Heart left ventricle (tissue), 16 donors: Measurements from ENCODE around the gene ZBTB45. TPM values are rescaled to one million over a fixed set of nuclear protein-coding genes. Genes with fewer than 3 reads are reported as not detected.
"Not testable (repeated sequence)": the region's sequence is repeated elsewhere in the genome, so short reads cannot be mapped to it uniquely, and the experiment has no call there.

Source experiments
- ATAC-seq, 4 donors: fragments of 200-7000 bp; cut with Tn5 transposase; one replicate each; pipeline ENCODE4 v1.9.1; 2020 to 2022; ENCODE audit warnings: moderate library complexity in 4 of 4, mild to moderate bottlenecking in 3 of 4, moderate number of reproducible peaks in 1 of 4
- DNase-seq, 5 donors: peaks; one replicate each; pipeline ENCODE4 v3.0.0-alpha.2; 2020
- H3K27ac ChIP-seq, 12 donors: fragments of 200-600 bp; sonication (generic) in 4 of 12; one replicate each; pipeline versions ENCODE4 v1.5.0 to v1.8.0; 2016 to 2022; ENCODE audit warnings: mild to moderate bottlenecking in 2 of 12
- H3K27me3 ChIP-seq, 9 donors: fragments of 200-600 bp; sonication (generic) in 2 of 9; one replicate each; pipeline versions ENCODE4 v1.5.1 to v1.8.0; 2016 to 2022; ENCODE audit warnings: mild to moderate bottlenecking in 3 of 9
- H3K36me3 ChIP-seq, 9 donors: fragments of 200-600 bp; sonication (generic) in 2 of 9; one replicate each; pipeline versions ENCODE4 v1.5.0 to v1.8.0; 2018 to 2022; ENCODE audit warnings: mild to moderate bottlenecking in 2 of 9
- H3K4me1 ChIP-seq, 12 donors: fragments of 200-600 bp; sonication (generic) in 4 of 12; one replicate each; pipeline versions ENCODE4 v1.5.0 to v1.8.0; 2016 to 2022; ENCODE audit warnings: mild to moderate bottlenecking in 3 of 12
- H3K4me3 ChIP-seq, 12 donors: fragments of 200-600 bp; sonication (generic) in 4 of 12; one replicate each; pipeline versions ENCODE4 v1.5.0 to v1.8.0; 2017 to 2022; ENCODE audit warnings: mild to moderate bottlenecking in 9 of 12, moderate library complexity in 4 of 12
- H3K9me3 ChIP-seq, 12 donors: fragments of 200-600 bp; sonication (generic) in 4 of 12; one replicate each; pipeline versions ENCODE4 v1.5.0 to v1.8.0; 2016 to 2022; ENCODE audit warnings: mild to moderate bottlenecking in 1 of 12
- CTCF ChIP-seq, 12 donors: fragments of 200-600 bp; sonication (generic) in 4 of 12; IDR thresholded peaks; one replicate each; pipeline versions ENCODE4 v1.5.0 to v1.8.0; 2018 to 2022; ENCODE audit warnings: antibody characterized with exemption in 12 of 12, mild to moderate bottlenecking in 5 of 12
- POLR2A ChIP-seq, 2 donors: fragments of 450-650 bp; IDR thresholded peaks; one replicate each; pipeline ENCODE4 v1.6.1; 2017; ENCODE audit warnings: antibody characterized with exemption in 2 of 2, mild to moderate bottlenecking in 2 of 2, moderate library complexity in 2 of 2
- WGBS, 4 donors: extraction: QIAGEN DNeasy Blood & Tissue Kit in 2 of 4; methylation state at CpG; one replicate each; pipeline versions ENCODE4 v1.1.5 to v1.1.7; 2013 to 2018; 5-methylcytosine and 5-hydroxymethylcytosine counted together
- intact Hi-C, 10 donors: fragments of 100-400 bp; cut with DNase I; formaldehyde crosslinking; loops; one replicate each; pipeline versions ENCODE4 v1.11.1 to v1.14.2; 2022
- polyA plus RNA-seq, 2 donors: library from polyadenylated mRNA; stranded (reverse); fragments of 200-250 nt; gene quantifications; one replicate each; pipeline ENCODE4 v1.2.3, GENCODE V29; 2013
- total RNA-seq, 9 donors: library from RNA; depleted of rRNA in 2 of 9; stranded (reverse); fragments of >200 nt in 2 of 9; fragmentation: NEBNext Ultra II Directional in 3 of 9; extraction: Animal tissue kit (Norgen Biotek cat#: 25700) in 3 of 9; gene quantifications; one replicate each; pipeline versions ENCODE4 v1.1.0 to v1.2.4, GENCODE V29; 2016 to 2023
- donor health status: ischemic (EF 13 %, LVEDD 7.1; RV severe dilation, severe dysfunction).
- donor health status: healthy with polysubstance abuse.
- donor health status: DM: no; HTN: yes; CAD: no.
- donor health status: DM: no; HTN: no; CAD: no.
- donor health status: ischemic (EF 25% LVEDD 6.9; RV normal size, moderate dysfunction).
- donor health status: ischemic (EF 25% LVEDD 5.7; RV mildly dilated, moderate dysfunction).
- donor health status: healthy.
- donor health status: DM: yes; HTN: yes; CAD: no.
- donor health status: ischemic (EF 35%, LVEDD 5.7; RV mildly dilated, moderate dysfunction).
- donor health status: nonischemic (EF 11% LVEDD 7.7; RV severe dilation, severe dysfunction).
- donor health status: DM: yes; HTN: yes; CAD: no.
- donor health status: PGD.
- donor health status: ischemic (EF 29% LVEDD 5.4; RV normal size, mild dysfunction).
- donor health status: nonischemic (EF 23%, LVEDD 6.1; RV moderate dilation, normal function).

Gene ZBTB45
- total and polyA plus RNA-seq, 11 donors, result 6.9 to 13.4 (median 10.4) TPM

- Histone ChIP-seq H3K36me3 (peaks cover 0 to 44% (median 34%) of the 10 kb centered on the region in 9 donors), H3K9me3 (no peaks in the 10 kb centered on the region), H3K27me3 (no peaks in the 10 kb centered on the region), H3K27ac (no peak overlapping the region), H3K4me3 (no peak overlapping the region), H3K4me1 (peaks cover 0 to 25% (median 14%) of the 10 kb centered on the region in 12 donors)
- TF ChIP-seq POLR2A (IDR thresholded peaks at IDR 0.05), result no peak
- no peak for TF ChIP-seq CTCF (IDR thresholded peaks at IDR 0.05)
- intact Hi-C loops, result no loop called here
- DNase-seq (no peak), ATAC-seq (no peak)
Measured at GRCh38 chr19:58473775-58474174, 45.8 kb downstream of the ZBTB45 start.

- H3K4me1 ChIP-seq, result peaks cover 1 to 28% (median 17%) of the 10 kb centered on the region in 12 donors
- intact Hi-C loops, result no loop called here
- H3K27me3 ChIP-seq, result no peaks in the 10 kb centered on the region
- no peak overlapping the region for H3K4me3 ChIP-seq
- WGBS, 4 donors, result 94 to 96% (median 95%) methylated on average over 14 to 39 of the region's 39 CpGs
- no peak for TF ChIP-seq POLR2A (IDR thresholded peaks at IDR 0.05)
- no peak for TF ChIP-seq CTCF (IDR thresholded peaks at IDR 0.05)
- H3K36me3 ChIP-seq, result peaks cover 0 to 42% (median 34%) of the 10 kb centered on the region in 9 donors
- no peaks in the 10 kb centered on the region for H3K9me3 ChIP-seq
- ATAC-seq (no peak), DNase-seq (no peak)
- H3K27ac ChIP-seq, result no peak overlapping the region
Measured at GRCh38 chr19:58471736-58472135, 47.9 kb downstream of the ZBTB45 start.

GRCh38 chr19:58470837-58471543 is 48.6 kb downstream of the ZBTB45 start:
- 94 to 96% (median 94%) methylated on average over 14 to 41 of the region's 53 CpGs for WGBS, 4 donors
- H3K27ac ChIP-seq, H3K4me3 ChIP-seq, DNase-seq, ATAC-seq, H3K9me3 ChIP-seq, H3K27me3 ChIP-seq, intact Hi-C loops: not testable (repeated sequence)
- Histone ChIP-seq H3K36me3 (peaks cover 0 to 42% (median 34%) of the 10 kb centered on the region in 9 donors), H3K4me1 (peaks cover 4 to 28% (median 18%) of the 10 kb centered on the region in 12 donors)

GRCh38 chr19:58469241-58470013 is 50.2 kb downstream of the ZBTB45 start:
- no peaks in the 10 kb centered on the region for H3K9me3 ChIP-seq
- H3K4me3 ChIP-seq, result no peak overlapping the region
- ATAC-seq, result no peak
- intact Hi-C loops, result no loop called here
- peaks cover 4 to 17% (median 13%) of the 10 kb centered on the region in 12 donors for H3K4me1 ChIP-seq
- H3K36me3 ChIP-seq, result peaks cover 0 to 42% (median 34%) of the 10 kb centered on the region in 9 donors
- no peak overlapping the region for H3K27ac ChIP-seq
- WGBS, 4 donors, result 92 to 95% (median 93%) methylated on average over 13 to 17 of the region's 17 CpGs
- TF ChIP-seq POLR2A (IDR thresholded peaks at IDR 0.05) (no peak), CTCF (IDR thresholded peaks at IDR 0.05) (no peak)
- no peak for DNase-seq
- H3K27me3 ChIP-seq, result no peaks in the 10 kb centered on the region
